HPDE6-E6E7 (cell line): Measurements from ENCODE around the gene CDH12.
"Not testable (repeated sequence)": the region's sequence is repeated elsewhere in the genome, so short reads cannot be mapped to it uniquely, and the experiment has no call there.

Source experiments
- DNase-seq: peaks from one replicate; pipeline ENCODE4 v3.0.0; 2011; ENCODE audit warnings: missing footprints; ENCODE audit errors: extremely low spot score

CDH12 gene

GRCh38 chr5:22156953-22157352, 696.2 kb downstream of the CDH12 start:
- DNase-seq, result not testable (repeated sequence)

DNA sequence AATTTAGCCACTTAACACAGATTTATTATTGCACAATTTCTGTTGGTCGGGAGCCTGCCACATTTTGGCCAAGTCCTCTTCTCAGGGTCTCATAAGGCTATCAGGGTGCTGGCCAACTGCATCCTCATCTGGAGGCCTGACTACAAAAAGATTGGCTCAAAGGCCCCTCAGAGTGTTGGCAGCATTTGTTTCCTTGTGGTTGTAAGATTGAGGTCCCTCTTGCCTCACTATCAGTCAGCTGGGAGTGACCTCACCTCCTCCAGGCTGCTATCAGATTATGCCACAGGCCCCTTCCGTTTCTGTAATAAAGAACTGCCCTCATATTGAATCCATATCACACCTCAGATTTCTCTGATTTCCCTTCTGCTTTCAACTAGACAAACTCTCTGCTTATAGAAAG, 698.4 kb downstream of the CDH12 start:
- not testable (repeated sequence) for DNase-seq

GRCh38 chr5:22151801-22152200, 701.3 kb downstream of the CDH12 start:
- DNase-seq, result not testable (repeated sequence)

GRCh38 chr5:22140418-22140817, 712.7 kb downstream of the CDH12 start:
- not testable (repeated sequence) for DNase-seq

DNA sequence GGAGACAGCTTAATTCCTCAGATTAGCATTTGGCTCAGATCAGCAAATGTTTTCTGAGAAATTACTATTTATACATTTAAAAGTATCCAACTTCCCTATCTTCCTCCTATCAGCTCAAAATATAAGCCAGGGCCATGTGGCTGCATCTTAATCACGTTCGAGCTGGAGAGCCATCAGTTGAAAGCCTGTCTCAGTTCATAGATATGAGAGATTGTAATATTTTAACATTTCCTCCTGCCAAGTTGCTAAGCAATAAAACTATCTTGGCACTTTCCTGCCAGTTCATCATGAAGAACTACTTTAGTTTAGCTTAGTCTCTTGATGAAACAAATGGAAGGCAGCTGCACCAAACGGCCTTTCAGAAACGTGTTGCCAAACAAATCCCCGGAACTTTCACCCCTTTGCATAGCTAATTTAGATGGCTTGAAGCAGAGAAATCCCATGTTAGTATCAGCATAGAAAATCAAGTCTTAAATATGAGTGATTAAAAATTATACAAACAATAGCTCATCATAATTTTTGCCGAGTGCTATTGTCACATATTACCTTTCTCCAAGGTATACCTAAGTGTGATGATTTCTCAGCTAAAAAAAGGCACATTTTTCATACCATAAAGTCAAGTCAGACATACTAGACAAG, 713.4 kb downstream of the CDH12 start:
- DNase-seq, result not testable (repeated sequence)

DNA sequence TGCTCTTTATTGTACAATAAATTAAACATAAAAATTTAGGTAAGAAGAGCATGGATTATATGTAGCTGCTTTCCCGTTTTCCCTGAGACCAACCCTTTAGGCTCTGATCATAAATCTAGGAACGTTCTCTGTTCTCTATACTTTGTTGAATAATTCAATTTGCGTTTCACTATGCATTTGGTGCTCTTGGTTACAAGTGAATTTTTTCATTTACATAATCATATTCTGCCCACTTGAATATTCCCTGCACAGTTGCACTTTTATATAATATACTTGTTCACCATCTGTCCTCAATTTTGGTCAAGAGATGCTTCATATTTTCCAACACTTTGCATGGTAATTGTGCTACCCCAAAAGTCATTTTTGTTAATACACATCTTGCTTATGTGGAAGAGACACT, 741.8 kb downstream of the CDH12 start:
- DNase-seq, result no peak

DNA sequence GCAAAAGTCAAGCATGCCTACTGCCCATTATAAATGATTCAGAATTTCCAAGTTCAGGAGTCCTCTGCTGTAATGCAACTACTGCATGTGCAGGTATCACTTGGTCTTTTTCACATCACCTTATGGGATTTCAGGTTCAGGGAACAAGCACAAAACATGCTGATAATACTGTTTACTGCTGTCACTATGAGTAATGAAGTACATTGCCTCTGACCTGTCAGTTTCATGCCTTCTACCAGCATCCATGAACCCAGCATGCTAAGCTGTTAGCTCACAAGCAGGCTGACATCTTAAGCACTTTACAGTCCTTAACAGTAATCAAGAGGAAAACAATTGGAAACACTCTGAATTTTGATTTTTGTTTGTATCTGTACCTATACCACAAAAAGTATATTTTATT, 743.8 kb downstream of the CDH12 start:
- DNase-seq, result no peak

- no peak for DNase-seq
Measured at GRCh38 chr5:22108545-22108944, 744.6 kb downstream of the CDH12 start.

GRCh38 chr5:22102823-22103359, 750.3 kb downstream of the CDH12 start:
- DNase-seq, result no peak

DNA sequence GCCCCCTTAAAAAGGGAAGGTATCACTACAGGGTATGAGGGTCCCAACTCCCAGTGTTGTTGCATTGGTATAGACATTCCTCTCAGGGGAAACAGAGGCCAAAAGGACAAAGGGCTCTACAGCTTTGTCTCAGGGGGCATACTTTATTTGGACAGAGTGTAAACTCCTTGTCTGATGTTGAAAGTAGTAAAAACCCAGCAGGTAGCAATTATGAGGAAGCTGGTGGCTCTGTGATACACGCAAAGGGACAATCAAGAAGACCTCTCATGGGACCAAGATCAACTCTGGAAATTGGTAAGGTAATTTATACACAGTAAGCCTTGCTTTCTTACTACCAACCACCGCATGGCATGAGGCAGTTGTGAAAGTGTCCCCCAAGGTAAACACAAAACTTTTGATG, 764.6 kb downstream of the CDH12 start:
- DNase-seq, result no peak

- no peak for DNase-seq
Measured at GRCh38 chr5:22079566-22079965, 773.6 kb downstream of the CDH12 start.

DNA sequence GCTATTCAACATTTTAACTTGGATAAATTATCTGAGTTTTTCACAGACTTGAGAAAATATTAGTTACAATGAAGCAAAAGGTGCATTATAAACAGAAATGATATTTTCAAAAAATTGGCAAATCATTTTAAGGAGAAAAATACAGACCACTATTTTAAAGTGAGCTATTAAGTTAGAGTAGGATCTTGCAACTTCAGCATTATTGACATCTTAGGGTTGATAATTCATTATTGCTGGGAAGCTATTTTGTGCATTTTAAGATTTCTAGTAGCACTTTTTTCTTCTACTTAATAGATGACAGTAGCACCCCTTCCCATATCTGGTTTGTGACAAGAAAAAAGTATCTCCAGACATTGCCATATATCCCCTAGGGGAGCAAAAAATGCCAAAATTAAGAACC, 774.1 kb downstream of the CDH12 start:
- DNase-seq, result no peak

DNA sequence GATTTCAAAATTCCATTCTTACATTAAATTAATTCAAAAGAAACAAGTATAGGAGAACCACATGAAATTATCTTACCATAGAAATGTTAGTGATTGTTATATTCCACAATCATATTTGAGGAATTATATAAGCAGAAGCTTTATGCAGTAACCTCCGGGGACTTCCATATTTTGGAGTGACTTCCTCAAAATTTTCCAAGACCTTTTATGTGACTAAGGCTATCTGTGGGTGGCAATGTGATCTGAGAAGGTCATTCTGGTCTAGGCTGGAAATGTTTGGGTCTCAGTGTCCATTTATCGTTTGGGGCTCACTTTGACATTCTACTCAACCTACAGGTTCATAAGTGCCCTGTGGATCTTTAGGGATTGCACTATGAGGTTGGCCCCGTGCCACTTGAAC, 776.6 kb downstream of the CDH12 start:
- no peak for DNase-seq

- DNase-seq, result no peak
Measured at GRCh38 chr5:22070186-22070728, 782.9 kb downstream of the CDH12 start.

- no peak for DNase-seq
Measured at GRCh38 chr5:22063717-22064116, 789.4 kb downstream of the CDH12 start.

DNA sequence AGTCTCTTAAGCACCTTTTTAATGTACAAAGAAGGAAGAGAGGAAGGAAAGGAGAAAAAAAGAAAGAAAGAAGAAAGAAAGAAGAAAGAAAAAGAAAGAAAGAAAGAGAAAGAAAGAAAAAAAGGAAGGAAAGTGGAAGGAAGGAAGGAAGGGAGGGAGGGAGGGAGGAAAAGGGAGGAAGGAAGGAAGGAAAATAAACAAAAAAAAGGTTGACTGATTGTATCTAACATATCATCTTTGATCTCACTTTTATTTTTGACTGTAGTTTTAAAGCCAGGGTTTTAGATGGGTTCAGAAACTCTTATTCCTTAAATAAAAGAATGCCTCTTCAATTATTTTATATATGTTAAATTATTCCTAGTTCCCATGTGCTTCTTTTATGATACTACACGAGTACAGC, 794.5 kb downstream of the CDH12 start:
- DNase-seq, result no peak

DNA sequence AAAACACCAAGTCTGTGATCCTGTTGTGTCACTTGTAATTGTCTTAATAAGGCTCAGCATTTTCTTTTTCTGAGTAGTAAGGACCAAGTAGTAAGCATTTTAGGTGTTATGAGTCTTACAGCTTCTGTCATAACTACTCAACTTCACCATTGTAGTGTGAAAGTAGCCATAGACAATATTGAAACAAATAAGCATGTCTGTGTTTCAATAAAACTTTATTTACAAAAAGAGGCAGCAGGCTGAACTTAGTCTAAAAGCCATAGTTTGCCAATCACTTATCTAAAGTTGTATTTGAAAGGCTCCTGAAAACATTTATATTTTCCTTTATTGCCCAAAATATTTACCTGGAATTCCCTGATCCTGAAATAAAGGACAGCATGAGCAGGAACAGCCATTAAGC, 796.1 kb downstream of the CDH12 start:
- DNase-seq, result no peak

DNA sequence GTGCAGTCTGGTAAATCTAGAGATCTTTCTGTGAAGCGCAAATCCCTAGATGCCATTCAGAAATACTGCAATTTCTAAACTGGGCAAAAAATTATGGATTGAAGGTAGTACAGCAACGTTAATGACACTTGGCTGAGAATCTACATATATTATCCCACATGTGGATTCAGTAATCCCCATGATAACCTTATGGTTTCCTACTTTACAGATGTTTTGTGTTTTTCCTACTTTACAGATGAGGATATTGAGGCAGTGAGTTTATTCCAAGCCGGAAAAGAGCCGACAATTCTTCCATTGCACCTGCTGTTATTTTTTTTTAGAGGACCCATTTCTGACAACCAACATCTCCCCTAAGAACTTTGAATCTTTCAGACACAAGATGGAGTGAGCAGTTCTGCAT, 796.5 kb downstream of the CDH12 start:
- DNase-seq, result no peak

DNA sequence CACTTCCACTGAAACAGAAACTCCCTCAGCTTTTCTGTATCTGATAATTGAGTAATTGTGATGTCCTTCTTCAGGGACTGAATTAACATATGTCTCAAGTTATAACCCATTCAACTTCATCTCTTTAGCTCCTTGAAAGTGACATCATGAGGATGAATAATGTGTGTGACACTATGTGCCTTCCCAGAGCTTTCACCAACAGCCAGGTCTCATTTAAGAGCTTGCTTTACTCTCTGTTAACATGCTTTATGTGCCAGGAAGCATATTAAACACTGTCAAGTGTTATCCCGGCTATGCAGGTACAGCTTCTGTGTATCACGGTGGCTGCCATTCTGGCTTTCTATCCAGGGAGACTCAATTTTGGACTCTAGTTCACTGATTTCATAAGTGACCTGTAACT, 799.9 kb downstream of the CDH12 start:
- no peak for DNase-seq

GRCh38 chr5:22051881-22052280, 801.3 kb downstream of the CDH12 start:
- DNase-seq, result no peak

DNA sequence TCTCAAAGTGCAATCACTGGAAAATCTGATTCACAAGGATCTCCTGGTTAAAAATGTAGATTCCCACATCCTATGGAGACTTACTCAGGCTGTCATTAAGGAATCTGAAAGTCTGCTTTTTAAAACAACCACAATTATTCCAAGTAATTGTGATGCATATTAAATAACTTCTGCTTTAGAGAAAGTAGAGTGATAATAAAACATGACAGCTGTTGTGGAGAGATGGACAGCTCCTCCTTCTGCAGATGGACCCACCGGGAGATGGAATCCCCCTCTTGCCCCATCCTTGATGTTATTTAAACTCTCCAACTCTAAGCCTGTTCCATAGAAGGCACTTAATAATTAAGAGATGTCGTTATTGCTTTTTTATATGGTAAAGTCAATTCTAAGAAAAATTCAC, 802.2 kb downstream of the CDH12 start:
- DNase-seq, result no peak

- DNase-seq, result no peak
Measured at GRCh38 chr5:22044229-22044628, 808.9 kb downstream of the CDH12 start.

- DNase-seq, result no peak
Measured at GRCh38 chr5:22036061-22036460, 817.1 kb downstream of the CDH12 start.

DNA sequence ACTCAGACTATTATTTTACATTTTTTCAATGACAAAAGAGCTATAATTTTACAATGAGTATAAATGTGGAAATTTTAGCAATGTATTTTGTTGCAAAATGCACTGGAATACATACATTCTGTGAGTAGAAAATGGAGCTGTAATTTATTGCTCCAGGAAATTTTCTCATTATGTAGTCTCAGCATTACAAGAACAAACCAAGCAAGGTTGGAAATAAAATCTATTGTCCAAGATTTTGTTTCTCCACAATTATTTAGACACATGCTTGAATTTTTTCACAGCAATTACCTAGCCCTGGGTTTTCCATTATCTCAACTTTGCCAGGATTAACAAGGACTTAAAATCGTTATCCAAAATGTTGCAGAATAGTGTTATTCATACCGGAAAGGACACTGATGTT, 820.1 kb downstream of the CDH12 start:
- no peak for DNase-seq
